Trophoblast cell (in vitro differentiated cells and primary cell): ENCODE measurements around the gene RHPN2.

Experiments used
- DNase-seq, 2 donors: peaks; one replicate each; pipeline ENCODE4 v3.0.0-alpha.2; 2016
- H2AFZ ChIP-seq: 2 replicates; pipeline ENCODE4 v1.6.1; 2013; ENCODE audit warnings: low read length, moderate library complexity, mild to moderate bottlenecking; ENCODE audit not compliant: insufficient read depth, poor library complexity
- H2AK5ac ChIP-seq: 2 replicates; pipeline ENCODE4 v1.6.1; 2013; ENCODE audit warnings: mild to moderate bottlenecking, low read length
- H2BK120ac ChIP-seq: 2 replicates; pipeline ENCODE4 v1.6.1; 2013; ENCODE audit warnings: low read length, mild to moderate bottlenecking, moderate library complexity; ENCODE audit not compliant: insufficient read depth, poor library complexity
- H2BK12ac ChIP-seq: 2 replicates; pipeline ENCODE4 v1.6.1; 2013; ENCODE audit warnings: mild to moderate bottlenecking, low read length, moderate library complexity
- H2BK5ac ChIP-seq: 2 replicates; pipeline ENCODE4 v1.6.1; 2013; ENCODE audit warnings: low read length, low read depth, moderate library complexity, mild to moderate bottlenecking; ENCODE audit not compliant: poor library complexity
- H3K14ac ChIP-seq: 2 replicates; pipeline ENCODE4 v1.6.1; 2013; ENCODE audit warnings: mild to moderate bottlenecking, low read length
- H3K18ac ChIP-seq: 2 replicates; pipeline ENCODE4 v1.6.1; 2013; ENCODE audit warnings: mild to moderate bottlenecking, low read length
- H3K23ac ChIP-seq: 2 replicates; pipeline ENCODE4 v1.6.1; 2013; ENCODE audit warnings: low read length
- H3K27ac ChIP-seq: 2 replicates; pipeline ENCODE4 v1.5.1; 2013; ENCODE audit warnings: low read depth, mild to moderate bottlenecking, inconsistent platforms, low read length, moderate library complexity
- H3K27me3 ChIP-seq: 2 replicates; pipeline ENCODE4 v1.6.1; 2013; ENCODE audit warnings: inconsistent platforms, mild to moderate bottlenecking, low read length, moderate library complexity; ENCODE audit not compliant: insufficient read depth
- H3K36me3 ChIP-seq, 2 experiments: 1 replicate in 1 of 2; 2 replicates in 1 of 2; pipeline ENCODE4 v1.6.1; 2013; ENCODE audit warnings: low read length in 2 of 2, mild to moderate bottlenecking in 2 of 2, moderate library complexity in 1 of 2; ENCODE audit not compliant: insufficient read depth in 2 of 2, control insufficient read depth in 1 of 2
- H3K4ac ChIP-seq: 2 replicates; pipeline ENCODE4 v1.6.1; 2013; ENCODE audit warnings: low read depth, mild to moderate bottlenecking, low read length, moderate library complexity
- H3K4me1 ChIP-seq, 2 experiments: 1 replicate in 1 of 2; 2 replicates in 1 of 2; pipeline ENCODE4 v1.6.1; 2013; ENCODE audit warnings: low read length in 2 of 2, mild to moderate bottlenecking in 2 of 2, moderate library complexity in 1 of 2; ENCODE audit not compliant: insufficient read depth in 2 of 2, control insufficient read depth in 1 of 2
- H3K4me2 ChIP-seq: 2 replicates; pipeline ENCODE4 v1.6.1; 2013; ENCODE audit warnings: inconsistent platforms, mild to moderate bottlenecking, low read length, moderate library complexity
- H3K4me3 ChIP-seq: 2 replicates; pipeline ENCODE4 v1.5.1; 2013; ENCODE audit warnings: mild to moderate bottlenecking, low read depth, low read length, inconsistent platforms
- H3K79me1 ChIP-seq: one replicate; pipeline ENCODE4 v1.6.1; 2013; ENCODE audit warnings: low read length
- H3K79me2 ChIP-seq: 2 replicates; pipeline ENCODE4 v1.6.1; 2013; ENCODE audit warnings: low read length, mild to moderate bottlenecking; ENCODE audit not compliant: control insufficient read depth, insufficient read depth, poor library complexity
- H3K9ac ChIP-seq: 2 replicates; pipeline ENCODE4 v1.6.1; 2013; ENCODE audit warnings: mild to moderate bottlenecking, low read length
- H3K9me3 ChIP-seq: 2 replicates; pipeline ENCODE4 v1.6.1; 2013; ENCODE audit warnings: low read depth, mild to moderate bottlenecking, control low read depth, inconsistent platforms, low read length; ENCODE audit not compliant: insufficient read depth
- H4K12ac ChIP-seq: 2 replicates; pipeline ENCODE4 v1.6.1; 2013; ENCODE audit warnings: low read depth, mild to moderate bottlenecking, low read length, moderate library complexity
- H4K8ac ChIP-seq: 2 replicates; pipeline ENCODE4 v1.6.1; 2013; ENCODE audit warnings: low read depth, mild to moderate bottlenecking, low read length, moderate library complexity
- H4K91ac ChIP-seq: one replicate; pipeline ENCODE4 v1.6.1; 2013; ENCODE audit warnings: low read depth, mild to moderate bottlenecking, low read length, moderate library complexity
- WGBS: extraction: QIAGEN DNeasy Blood & Tissue Kit; methylation state at CpG from one replicate; pipeline ENCODE4 v1.1.7; 2013; ENCODE audit warnings: missing lambda C conversion rate; ENCODE audit not compliant: insufficient read length, insufficient coverage; ENCODE audit errors: extremely low coverage; 5-methylcytosine and 5-hydroxymethylcytosine counted together

The RHPN2 gene

DNA sequence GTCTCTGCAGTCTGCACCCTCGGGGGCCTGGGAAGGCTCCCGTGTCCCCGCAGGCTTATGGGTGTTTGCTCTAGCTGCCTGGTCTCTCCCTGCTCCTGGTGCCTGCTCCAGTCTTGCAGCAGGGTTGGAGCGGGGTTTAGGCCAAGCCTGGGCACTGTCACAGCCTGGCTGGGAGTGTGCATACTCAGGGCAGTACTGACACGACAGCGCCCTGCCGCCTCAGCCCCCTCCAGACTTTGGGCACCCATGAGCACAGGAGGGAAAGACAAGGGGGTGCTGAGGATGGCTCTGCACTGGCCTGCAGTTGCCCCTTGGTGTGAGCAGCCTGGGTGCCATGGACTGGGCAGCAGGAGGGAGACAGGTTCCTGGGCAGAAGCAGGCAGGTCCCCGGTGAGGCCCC lies 128.6 kb downstream of the RHPN2 start:
- no peak for DNase-seq
- Histone ChIP-seq H3K14ac (no peak overlapping the region), H2BK12ac (no peak overlapping the region), H2BK120ac (no peak overlapping the region), H3K36me3 (peaks cover 22 to 30% of the 10 kb centered on the region in 2 experiments), H3K23ac (no peak overlapping the region), H3K4me3 (no peak overlapping the region), H2AK5ac (no peak overlapping the region), H4K8ac (no peak overlapping the region), H3K27ac (no peak overlapping the region), H3K79me2 (no peaks in the 10 kb centered on the region), H3K9ac (no peak overlapping the region), H3K4me2 (no peak overlapping the region), H3K9me3 (peaks cover 2% of the 10 kb centered on the region), H3K4me1 (no peaks in the 10 kb centered on the region), H4K91ac (no peak overlapping the region), H2BK5ac (no peak overlapping the region), H4K12ac (no peak overlapping the region), H3K79me1 (no peaks in the 10 kb centered on the region), H3K18ac (no peak overlapping the region), H3K27me3 (no peaks in the 10 kb centered on the region), H3K4ac (no peak overlapping the region), H2AFZ (no peak overlapping the region)
- WGBS: no CpG with 5 or more reads among the region's 8 CpGs

DNA sequence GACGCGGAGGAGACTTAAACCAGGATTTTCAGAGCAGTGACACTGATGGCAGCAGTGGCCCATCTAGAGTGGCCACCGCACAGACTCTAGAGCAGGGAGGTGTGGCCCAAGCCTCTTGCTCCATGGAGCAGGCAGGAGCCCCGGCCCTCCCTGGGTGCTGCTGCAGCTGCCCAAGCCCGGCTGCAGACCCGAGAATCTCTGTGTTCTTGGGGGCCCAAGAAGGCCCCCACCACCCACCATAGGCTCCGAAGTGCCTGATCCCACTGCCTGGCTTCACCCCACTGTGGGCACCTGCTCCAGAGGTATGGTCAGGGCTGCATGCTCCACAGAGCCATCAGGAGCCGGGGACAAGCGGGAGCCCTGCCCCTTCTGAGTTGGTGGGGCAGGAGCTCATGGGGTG lies 129.1 kb downstream of the RHPN2 start:
- Histone ChIP-seq H4K8ac (no peak overlapping the region), H3K14ac (no peak overlapping the region), H2BK120ac (no peak overlapping the region), H3K27me3 (no peaks in the 10 kb centered on the region), H3K27ac (no peak overlapping the region), H4K12ac (no peak overlapping the region), H4K91ac (no peak overlapping the region), H3K36me3 (peaks cover 22 to 33% of the 10 kb centered on the region in 2 experiments), H3K9me3 (peaks cover 2% of the 10 kb centered on the region), H3K4me1 (no peaks in the 10 kb centered on the region), H3K23ac (no peak overlapping the region), H3K4me2 (no peak overlapping the region), H3K4me3 (no peak overlapping the region), H2BK5ac (no peak overlapping the region), H2BK12ac (no peak overlapping the region), H3K79me1 (no peaks in the 10 kb centered on the region), H2AFZ (no peak overlapping the region), H3K4ac (no peak overlapping the region), H3K18ac (no peak overlapping the region), H2AK5ac (no peak overlapping the region), H3K9ac (no peak overlapping the region), H3K79me2 (no peaks in the 10 kb centered on the region)
- no peak for DNase-seq
- no CpG with 5 or more reads among the region's 9 CpGs for WGBS

DNA sequence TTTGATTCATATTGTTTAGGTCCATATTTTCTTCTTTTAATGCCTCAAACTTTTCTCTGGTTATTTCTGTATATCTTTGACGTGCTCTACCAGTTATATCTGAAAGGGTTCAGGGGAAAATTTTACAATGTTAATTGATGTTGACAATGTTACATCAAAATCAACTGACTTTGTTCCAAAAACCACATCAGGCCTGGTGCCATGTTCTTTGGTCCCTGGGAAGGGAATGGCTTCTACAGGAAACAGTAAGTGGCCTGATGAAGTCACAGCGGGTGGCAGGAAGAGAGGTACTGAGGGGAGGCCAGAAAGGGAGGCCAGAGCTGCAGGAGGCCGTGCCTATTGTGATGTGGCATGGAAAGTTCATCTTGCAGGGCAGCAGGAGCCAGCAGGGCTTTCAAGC lies 131.1 kb downstream of the RHPN2 start:
- H2AFZ ChIP-seq: no peak overlapping the region
- no peak overlapping the region for H3K23ac ChIP-seq
- no peak overlapping the region for H3K4me2 ChIP-seq
- H3K9me3 ChIP-seq: peaks cover 3% of the 10 kb centered on the region
- no peak overlapping the region for H3K4me3 ChIP-seq
- peaks cover 26 to 39% of the 10 kb centered on the region in 2 experiments for H3K36me3 ChIP-seq
- H4K12ac ChIP-seq: no peak overlapping the region
- no peak overlapping the region for H4K91ac ChIP-seq
- H3K9ac ChIP-seq: no peak overlapping the region
- no CpG with 5 or more reads among the region's 3 CpGs for WGBS
- no peak overlapping the region for H4K8ac ChIP-seq
- no peaks in the 10 kb centered on the region for H3K79me2 ChIP-seq
- H2AK5ac ChIP-seq: no peak overlapping the region
- H3K27me3 ChIP-seq: no peaks in the 10 kb centered on the region
- no peak overlapping the region for H3K18ac ChIP-seq
- H2BK120ac ChIP-seq: no peak overlapping the region
- H3K14ac ChIP-seq: no peak overlapping the region
- no peak overlapping the region for H2BK5ac ChIP-seq
- H3K79me1 ChIP-seq: no peaks in the 10 kb centered on the region
- no peak for DNase-seq
- H3K27ac ChIP-seq: no peak overlapping the region
- no peak overlapping the region for H2BK12ac ChIP-seq
- no peak overlapping the region for H3K4ac ChIP-seq
- no peaks in the 10 kb centered on the region for H3K4me1 ChIP-seq

DNA sequence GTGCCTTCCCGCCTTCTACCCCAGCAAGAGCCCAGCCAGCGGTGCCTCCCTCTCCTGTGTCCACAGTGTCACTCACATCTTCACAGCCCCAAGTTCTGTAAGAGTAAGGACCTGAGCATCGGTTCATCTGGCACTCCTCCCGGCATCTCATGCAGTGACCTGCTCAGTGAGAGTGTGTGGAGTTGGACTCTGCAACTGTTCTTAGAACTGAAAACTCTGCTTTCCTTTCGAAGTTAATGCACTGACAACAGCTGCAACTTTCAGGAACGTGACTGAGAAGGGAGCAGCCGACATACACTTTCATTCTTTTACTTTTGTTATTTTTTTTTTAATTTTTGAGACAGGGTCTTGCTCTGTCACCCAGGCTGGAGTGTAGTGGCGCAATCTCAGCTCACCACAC lies 134.1 kb downstream of the RHPN2 start:
- no CpG with 5 or more reads among the region's 8 CpGs for WGBS
- H3K27me3 ChIP-seq: no peaks in the 10 kb centered on the region
- no peak overlapping the region for H4K91ac ChIP-seq

More for the DNA sequence above, 134.1 kb downstream of the RHPN2 start:
- Histone ChIP-seq H3K4me3 (no peak overlapping the region), H3K79me1 (no peaks in the 10 kb centered on the region), H2BK12ac (no peak overlapping the region), H3K4me2 (no peak overlapping the region), H3K9me3 (peaks cover 4% of the 10 kb centered on the region), H3K36me3 (peaks cover 18 to 27% of the 10 kb centered on the region in 2 experiments), H2BK5ac (no peak overlapping the region), H3K4ac (no peak overlapping the region), H3K4me1 (no peaks in the 10 kb centered on the region), H2AK5ac (no peak overlapping the region), H2BK120ac (no peak overlapping the region), H3K14ac (no peak overlapping the region), H2AFZ (no peak overlapping the region), H3K27ac (no peak overlapping the region), H3K18ac (no peak overlapping the region), H3K79me2 (no peaks in the 10 kb centered on the region), H4K8ac (no peak overlapping the region), H3K23ac (no peak overlapping the region), H3K9ac (no peak overlapping the region), H4K12ac (no peak overlapping the region)
- no peak for DNase-seq
